IMR-90 (cell line): Measurements from ENCODE around the gene GTF2H4. TPM values are rescaled to one million over a fixed set of nuclear protein-coding genes. Genes with fewer than 3 reads are reported as not detected.

Source experiments
- ATAC-seq: fragments of 200-7000 bp; cut with Tn5 transposase; 2 replicates; pipeline ENCODE4 v1.9.1; 2020; ENCODE audit warnings: low read depth, mild to moderate bottlenecking, moderate library complexity
- BruUV-seq: library from RNA; stranded (reverse); fragments of 400-500 nt; replicated peaks from 2 replicates; lab custom pipeline; 2021; lab: Mats Ljungman, UMichigan
- CTCF ChIA-PET: fragments of 300-600 bp; formaldehyde crosslinking; extraction: SDS; loops from one replicate; lab custom pipeline; 2021; ENCODE audit warnings: antibody characterized with exemption; lab: Yijun Ruan, JAX
- POLR2A ChIA-PET: fragments of 300-600 bp; sonication (Branson Sonifier 250); formaldehyde crosslinking; loops from one replicate; lab custom pipeline; 2022; ENCODE audit warnings: antibody characterized with exemption; ENCODE audit not compliant: unreplicated experiment; lab: Charles Lee
- DNase-seq: peaks from one replicate; pipeline ENCODE4 v3.0.0; 2013
- H2AFZ ChIP-seq: replicated peaks from 2 replicates; pipeline ENCODE3; 2013; ENCODE audit warnings: low read length, mild to moderate bottlenecking; ENCODE audit not compliant: poor library complexity
- H2AK5ac ChIP-seq: 2 replicates; pipeline ENCODE4 v1.6.1; 2013; ENCODE audit warnings: low read depth, low read length, inconsistent platforms
- H2AK9ac ChIP-seq: replicated peaks from 2 replicates; pipeline ENCODE3; 2013; ENCODE audit warnings: mild to moderate bottlenecking, low read depth, low read length, moderate library complexity; ENCODE audit not compliant: poor library complexity
- H2BK120ac ChIP-seq: 2 replicates; pipeline ENCODE4 v1.6.1; 2013; ENCODE audit warnings: low read depth, low read length, inconsistent platforms
- H2BK15ac ChIP-seq: 3 replicates; pipeline ENCODE4 v1.6.1; 2013; ENCODE audit warnings: low read depth, low read length, inconsistent platforms
- H2BK20ac ChIP-seq: 2 replicates; pipeline ENCODE4 v1.6.1; 2013; ENCODE audit warnings: low read depth, mild to moderate bottlenecking, inconsistent platforms, low read length, moderate library complexity
- H2BK5ac ChIP-seq: 2 replicates; pipeline ENCODE4 v1.6.1; 2013; ENCODE audit warnings: mild to moderate bottlenecking, low read depth, low read length, inconsistent platforms; ENCODE audit not compliant: poor library complexity, severe bottlenecking
- H3K14ac ChIP-seq: replicated peaks from 2 replicates; pipeline ENCODE4 v1.6.1; 2013; ENCODE audit warnings: low read depth, low read length, inconsistent platforms
- H3K18ac ChIP-seq: 2 replicates; pipeline ENCODE4 v1.6.1; 2013; ENCODE audit warnings: low read depth, low read length, control low read depth
- H3K23ac ChIP-seq: 2 replicates; pipeline ENCODE4 v1.6.1; 2013; ENCODE audit warnings: low read depth, low read length, inconsistent platforms
- H3K27ac ChIP-seq: 2 replicates; pipeline ENCODE4 v1.5.1; 2013; ENCODE audit warnings: mild to moderate bottlenecking, control low read depth, low read length; ENCODE audit not compliant: insufficient read depth
- H3K27me3 ChIP-seq: 2 replicates; pipeline ENCODE4 v1.6.1; 2013; ENCODE audit warnings: low read length; ENCODE audit not compliant: control insufficient read depth, insufficient read depth
- H3K36me3 ChIP-seq: 2 replicates; pipeline ENCODE4 v1.6.1; 2013; ENCODE audit warnings: low read length, mixed read lengths; ENCODE audit not compliant: control insufficient read depth, insufficient read depth
- H3K4ac ChIP-seq: 2 replicates; pipeline ENCODE4 v1.6.1; 2013; ENCODE audit warnings: low read depth, low read length, inconsistent platforms
- H3K4me1 ChIP-seq: 2 replicates; pipeline ENCODE4 v1.6.1; 2013; ENCODE audit warnings: low read length, mixed read lengths; ENCODE audit not compliant: control insufficient read depth, insufficient read depth
- H3K4me2 ChIP-seq: 2 replicates; pipeline ENCODE4 v1.6.1; 2013; ENCODE audit warnings: low read depth, mild to moderate bottlenecking, control low read depth, low read length, moderate library complexity
- H3K4me3 ChIP-seq: 2 replicates; pipeline ENCODE4 v1.5.1; 2013; ENCODE audit warnings: low read depth, mild to moderate bottlenecking, control low read depth, low read length, moderate library complexity; ENCODE audit not compliant: insufficient read depth
- H3K56ac ChIP-seq: 2 replicates; pipeline ENCODE4 v1.6.1; 2013; ENCODE audit warnings: low read length, inconsistent platforms; ENCODE audit not compliant: insufficient read depth; ENCODE audit errors: extremely low read depth
- H3K79me1 ChIP-seq, 2 experiments: 2 replicates each; pipeline ENCODE4 v1.6.1; 2013; ENCODE audit warnings: low read length in 2 of 2, inconsistent platforms in 1 of 2, low read depth in 1 of 2
- H3K9ac ChIP-seq: 2 replicates; pipeline ENCODE4 v1.6.1; 2013; ENCODE audit warnings: low read depth, low read length, control low read depth
- H3K9me1 ChIP-seq: 2 replicates; pipeline ENCODE4 v1.6.1; 2013; ENCODE audit warnings: low read length, inconsistent platforms; ENCODE audit not compliant: insufficient read depth
- H3K9me3 ChIP-seq: 2 replicates; pipeline ENCODE4 v1.6.1; 2013; ENCODE audit warnings: low read length; ENCODE audit not compliant: control insufficient read depth, insufficient read depth
- H4K20me1 ChIP-seq: 2 replicates; pipeline ENCODE4 v1.6.1; 2013; ENCODE audit warnings: low read length, inconsistent platforms; ENCODE audit not compliant: insufficient read depth
- H4K5ac ChIP-seq: 2 replicates; pipeline ENCODE4 v1.6.1; 2013; ENCODE audit warnings: mild to moderate bottlenecking, low read depth, low read length, control low read depth
- H4K8ac ChIP-seq, 2 experiments: 2 replicates each; pipeline ENCODE4 v1.6.1; 2013; ENCODE audit warnings: low read depth in 2 of 2, low read length in 2 of 2, control low read depth in 1 of 2, inconsistent platforms in 1 of 2
- H4K91ac ChIP-seq: 2 replicates; pipeline ENCODE4 v1.6.1; 2013; ENCODE audit warnings: low read depth, low read length, inconsistent platforms; ENCODE audit not compliant: insufficient read depth
- MXI1 ChIP-seq: IDR thresholded peaks from 2 replicates; pipeline ENCODE4 v1.6.1; 2012; ENCODE audit warnings: low read depth, mild to moderate bottlenecking, low read length, moderate library complexity, borderline replicate concordance
- POLR2A ChIP-seq: IDR thresholded peaks from 2 replicates; pipeline ENCODE4 v1.6.1; 2012; ENCODE audit warnings: mild to moderate bottlenecking, low read depth, low read length
- dilution Hi-C: fragments of 300-500 bp; cut with HindIII; formaldehyde crosslinking; loops from one replicate; pipeline ENCODE4 v1.14.3; 2018; ENCODE audit warnings: low sequenced_read_pairs; ENCODE audit not compliant: unreplicated experiment
- in situ Hi-C: fragments of 300-500 bp; cut with MboI; formaldehyde crosslinking; loops from 3 replicates; pipeline ENCODE4 v1.14.3; 2019; ENCODE audit warnings: low sequenced_read_pairs, inconsistent platforms, mixed read lengths
- intact Hi-C: fragments of 100-400 bp; cut with micrococcal nuclease; formaldehyde crosslinking; loops from 2 replicates; pipeline ENCODE4 v1.10.0; 2022
- polyA plus RNA-seq, 3 experiments: library from polyadenylated mRNA; depleted of rRNA; stranded (reverse); fragments of >200 nt; gene quantifications; 2 replicates each; pipeline ENCODE4 v1.2.3, GENCODE V29; 2012; ENCODE audit warnings: low replicate concordance in 1 of 3
- total RNA-seq: library from RNA; depleted of rRNA; stranded (reverse); fragments of >200 nt; gene quantifications from 2 replicates; pipeline ENCODE4 v1.2.3, GENCODE V29; 2012

GTF2H4 gene
- total and polyA plus RNA-seq, 2 of the 4 experiments (the other 2 are of a cell fraction) = 13.4 to 30.8 TPM

DNA sequence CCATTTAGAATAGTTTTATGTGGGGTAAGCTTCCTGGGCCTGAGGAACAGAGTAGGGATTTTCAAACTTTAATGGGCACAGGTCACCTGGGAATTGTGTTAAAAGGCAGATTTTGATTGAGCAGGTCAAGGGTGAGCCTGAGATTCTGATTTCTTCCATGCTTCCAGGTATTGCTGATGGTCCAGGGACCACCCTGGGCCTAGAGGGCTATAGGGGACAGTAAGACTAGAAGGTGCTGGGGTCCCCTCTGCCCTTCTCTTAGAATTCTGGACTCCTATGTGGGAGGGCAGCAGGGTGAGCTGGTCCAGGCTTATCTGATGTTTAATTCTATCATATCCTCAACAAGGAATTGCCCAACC is 21.1 kb upstream of the GTF2H4 start:
- H2BK5ac ChIP-seq = peak overlapping the region; percentile 56
- intact Hi-C loops = no loop called here
- no peaks in the 10 kb centered on the region for H3K27me3 ChIP-seq
- H2BK15ac ChIP-seq = peak overlapping the region; percentile 46; the same call in 2 of the 3 replicates
- no peaks in the 10 kb centered on the region; the same call in 1 of the 2 replicates for H4K20me1 ChIP-seq
- peaks cover 42% of the 10 kb centered on the region for H3K4me1 ChIP-seq
- in situ Hi-C loops = no loop called here
- H3K23ac ChIP-seq = 0 out of 2 replicates have a peak overlapping the region, but pooled peaks have one; percentile 60
- H3K14ac ChIP-seq = peak overlapping the region; percentile 75
- peaks cover 24% of the 10 kb centered on the region for H3K36me3 ChIP-seq
- peak overlapping the region; percentile 8; the same call in 1 of the 2 replicates for H2AK5ac ChIP-seq
- H2AFZ ChIP-seq = no peak overlapping the region
- ChIA-PET POLR2A (interaction anchor here (0.5 kb wide), 1 partner anchor 168 kb away, joined by 5 read pairs; no protein-coding TSS in a partner anchor), CTCF (no interaction called here)
- H2BK20ac ChIP-seq = peak overlapping the region; percentile 41; the same call in 1 of the 2 replicates
- H3K4me2 ChIP-seq = no peak overlapping the region; the same call in 1 of the 2 replicates
- BruUV-seq = no TSS peak
- H3K56ac ChIP-seq = no peak overlapping the region
- H3K79me1 ChIP-seq = peaks cover 25 to 57% of the 10 kb centered on the region in 2 experiments
- H3K4me3 ChIP-seq = no peak overlapping the region
- dilution Hi-C loops = no loop called here
- no peak overlapping the region for H2AK9ac ChIP-seq
- H3K9me3 ChIP-seq = no peaks in the 10 kb centered on the region
- no peak overlapping the region for H3K9ac ChIP-seq
- H3K27ac ChIP-seq = no peak overlapping the region
- peak overlapping the region; percentile 12 to 64; a peak in 3 of 4 replicates for H4K8ac ChIP-seq
- H4K91ac ChIP-seq = no peak overlapping the region
- peaks cover 9% of the 10 kb centered on the region; the same call in 1 of the 2 replicates for H3K9me1 ChIP-seq
- DNase-seq (no peak), ATAC-seq (no peak)
- H4K5ac ChIP-seq = no peak overlapping the region
- H3K18ac ChIP-seq = no peak overlapping the region; the same call in 1 of the 2 replicates
- TF ChIP-seq POLR2A (no peak), MXI1 (no peak)
- peak overlapping the region; percentile 87 for H3K4ac ChIP-seq
- H2BK120ac ChIP-seq = peak overlapping the region; percentile 71; the same call in 1 of the 2 replicates
